ENCODE data around the gene MOXD1. TPM values are rescaled to one million over a fixed set of nuclear protein-coding genes. Genes with fewer than 3 reads are reported as not detected.

The MOXD1 gene
- total RNA-seq, 1 donor from 2014 or later = 0.75 TPM

DNA sequence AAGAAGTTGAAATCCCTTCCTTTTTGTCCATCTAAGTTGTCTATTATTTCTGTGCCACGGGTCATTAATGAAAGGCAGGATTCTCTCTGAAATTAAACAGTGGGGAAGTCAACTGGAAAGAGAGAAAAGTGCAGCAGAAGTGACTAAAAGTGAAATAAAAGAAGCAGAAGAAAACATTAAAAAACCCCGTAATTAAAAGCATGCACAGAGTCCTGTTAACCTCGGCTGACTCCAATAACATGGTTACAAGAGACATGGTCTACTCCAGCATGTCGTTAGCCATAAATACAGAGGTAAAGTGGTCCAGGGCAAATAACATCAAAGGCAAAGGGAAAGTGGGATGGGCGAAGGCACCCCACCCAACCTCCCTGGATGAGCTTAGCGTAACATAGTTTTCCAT lies 13.0 kb upstream of the MOXD1 start:
- TF ChIP-seq, protein P1, sequence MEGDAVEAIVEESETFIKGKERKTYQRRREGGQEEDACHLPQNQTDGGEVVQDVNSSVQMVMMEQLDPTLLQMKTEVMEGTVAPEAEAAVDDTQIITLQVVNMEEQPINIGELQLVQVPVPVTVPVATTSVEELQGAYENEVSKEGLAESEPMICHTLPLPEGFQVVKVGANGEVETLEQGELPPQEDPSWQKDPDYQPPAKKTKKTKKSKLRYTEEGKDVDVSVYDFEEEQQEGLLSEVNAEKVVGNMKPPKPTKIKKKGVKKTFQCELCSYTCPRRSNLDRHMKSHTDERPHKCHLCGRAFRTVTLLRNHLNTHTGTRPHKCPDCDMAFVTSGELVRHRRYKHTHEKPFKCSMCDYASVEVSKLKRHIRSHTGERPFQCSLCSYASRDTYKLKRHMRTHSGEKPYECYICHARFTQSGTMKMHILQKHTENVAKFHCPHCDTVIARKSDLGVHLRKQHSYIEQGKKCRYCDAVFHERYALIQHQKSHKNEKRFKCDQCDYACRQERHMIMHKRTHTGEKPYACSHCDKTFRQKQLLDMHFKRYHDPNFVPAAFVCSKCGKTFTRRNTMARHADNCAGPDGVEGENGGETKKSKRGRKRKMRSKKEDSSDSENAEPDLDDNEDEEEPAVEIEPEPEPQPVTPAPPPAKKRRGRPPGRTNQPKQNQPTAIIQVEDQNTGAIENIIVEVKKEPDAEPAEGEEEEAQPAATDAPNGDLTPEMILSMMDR (IDR thresholded peaks at IDR 0.05) = no peak
- no peaks in the 10 kb centered on the region for H3K36me3 ChIP-seq
- H3K9me3 ChIP-seq = no peaks in the 10 kb centered on the region
- H3K27me3 ChIP-seq = no peaks in the 10 kb centered on the region
- no peak for DNase-seq (ENCODE audit: low spot score in 2 of 2)
- intact Hi-C loops (cut with DNase I) = no loop called here
- H3K4me3 ChIP-seq = no peak overlapping the region
- H3K4me1 ChIP-seq = no peaks in the 10 kb centered on the region
- H3K27ac ChIP-seq = no peak overlapping the region

DNA sequence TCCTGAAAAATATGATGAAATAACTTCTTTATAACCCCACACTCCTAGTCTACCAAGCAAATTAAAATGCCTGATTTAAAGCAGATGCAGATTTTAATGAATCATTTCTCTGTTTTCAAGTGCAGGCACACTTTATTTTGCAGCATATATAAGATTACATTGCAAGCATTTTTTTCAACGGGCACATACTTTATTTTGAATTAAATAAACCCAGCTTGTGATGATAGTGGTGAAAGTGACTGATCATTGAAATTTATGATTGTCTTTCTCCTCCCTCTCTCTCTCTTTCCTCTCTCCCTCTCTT lies 12.2 kb upstream of the MOXD1 start:
- H3K9me3 ChIP-seq = no peaks in the 10 kb centered on the region
- intact Hi-C loops (cut with DNase I) = no loop called here
- no peaks in the 10 kb centered on the region for H3K4me1 ChIP-seq
- TF ChIP-seq, protein P1 (IDR thresholded peaks at IDR 0.05) = no peak
- no peak overlapping the region for H3K27ac ChIP-seq
- no peaks in the 10 kb centered on the region for H3K27me3 ChIP-seq
- H3K4me3 ChIP-seq = no peak overlapping the region
- no peaks in the 10 kb centered on the region for H3K36me3 ChIP-seq
- no peak for DNase-seq (ENCODE audit: low spot score in 2 of 2)

GRCh38 chr6:132412656-132413498 lies 11.6 kb upstream of the MOXD1 start:
- intact Hi-C loops (cut with DNase I) = no loop called here

GRCh38 chr6:132411296-132411695 lies 10.0 kb upstream of the MOXD1 start:
- TF ChIP-seq, protein P1 (IDR thresholded peaks at IDR 0.05) = no peak
- Histone ChIP-seq H3K4me3 (no peak overlapping the region), H3K27ac (no peak overlapping the region), H3K36me3 (no peaks in the 10 kb centered on the region), H3K27me3 (no peaks in the 10 kb centered on the region), H3K4me1 (no peaks in the 10 kb centered on the region), H3K9me3 (no peaks in the 10 kb centered on the region)
- no peak for DNase-seq (ENCODE audit: low spot score in 2 of 2)
- intact Hi-C loops (cut with DNase I) = no loop called here

More at GRCh38 chr6:132412656-132413498, 11.6 kb upstream of the MOXD1 start:
- Histone ChIP-seq H3K27me3 (no peaks in the 10 kb centered on the region), H3K27ac (no peak overlapping the region), H3K9me3 (no peaks in the 10 kb centered on the region), H3K4me3 (no peak overlapping the region), H3K36me3 (no peaks in the 10 kb centered on the region), H3K4me1 (no peaks in the 10 kb centered on the region)
- no peak for DNase-seq (ENCODE audit: low spot score in 2 of 2)
- TF ChIP-seq, protein P1 (IDR thresholded peaks at IDR 0.05) = no peak

DNA sequence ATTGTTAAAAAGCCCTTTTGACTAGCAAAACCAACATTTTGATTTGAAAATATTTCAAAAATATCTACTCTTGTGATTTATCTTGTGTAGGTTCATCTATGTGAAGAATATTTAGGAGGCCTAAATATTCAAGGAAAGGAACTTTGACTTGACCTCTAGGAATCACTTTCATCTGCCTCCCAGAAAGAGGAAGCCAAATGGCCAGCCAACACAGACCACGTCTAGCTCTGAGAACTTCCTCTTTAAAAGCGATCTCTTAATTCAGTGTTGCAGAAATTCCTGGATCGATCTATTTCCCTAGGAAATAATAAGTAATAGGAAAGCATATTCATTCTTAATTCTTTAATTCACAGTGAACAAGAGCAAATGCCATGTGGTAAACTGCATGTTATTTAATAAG lies 9.6 kb upstream of the MOXD1 start:
- H3K4me3 ChIP-seq = no peak overlapping the region
- no peaks in the 10 kb centered on the region for H3K36me3 ChIP-seq
- H3K27me3 ChIP-seq = no peaks in the 10 kb centered on the region
- H3K4me1 ChIP-seq = no peaks in the 10 kb centered on the region
- H3K9me3 ChIP-seq = no peaks in the 10 kb centered on the region
- intact Hi-C loops (cut with DNase I) = no loop called here
- H3K27ac ChIP-seq = no peak overlapping the region
- TF ChIP-seq, protein P1 (IDR thresholded peaks at IDR 0.05) = no peak
- DNase-seq (ENCODE audit: low spot score in 2 of 2) = no peak
